Liver (tissue), 4 donors: Measurements from ENCODE around the gene ZCCHC17. TPM values are rescaled to one million over a fixed set of nuclear protein-coding genes. Genes with fewer than 3 reads are reported as not detected.

ENCODE experiments used
- polyA plus RNA-seq, 2 donors: library from polyadenylated mRNA; stranded (reverse) in 1 of 2; unstranded in 1 of 2; fragments of 200-250 nt in 1 of 2; fragments of >200 nt in 1 of 2; fragmentation: Nextera tagmentation in 1 of 2; extraction: Ambion mirVana in 1 of 2; gene quantifications; one replicate each; pipeline versions ENCODE4 v1.2.1 to v1.2.3, GENCODE V29; 2013 to 2015
- total RNA-seq, 2 donors: library from RNA; depleted of rRNA; stranded (reverse); fragments of >200 nt; gene quantifications; one replicate each; pipeline ENCODE4 v1.2.3, GENCODE V29; 2014
- donor health status: healthy.
- donor health status: healthy.
- donor health status: healthy.

Gene ZCCHC17
- total and polyA plus RNA-seq, 4 donors = 7.4 to 15.1 (median 9.2) TPM

Other genes with a start within 250 kb of the ZCCHC17 start
- gene PUM1, start 231.3 kb upstream of the ZCCHC17 start, total RNA-seq = 10 to 100 TPM; 41.1 to 49.2 TPM
- 10 to 100 TPM; 18.1 to 19.3 TPM for gene PUM1, start 231.3 kb upstream of the ZCCHC17 start, polyA plus RNA-seq
- gene NKAIN1, start 57.1 kb upstream of the ZCCHC17 start, total RNA-seq = not detected
- gene NKAIN1, start 57.1 kb upstream of the ZCCHC17 start, polyA plus RNA-seq = not detected
- 10 to 100 TPM; 26.9 to 74.3 TPM for gene SNRNP40, start 244 bp upstream of the ZCCHC17 start, total RNA-seq
- 10 to 100 TPM; 12.3 to 12.7 TPM for gene SNRNP40, start 244 bp upstream of the ZCCHC17 start, polyA plus RNA-seq
- 10 to 100 TPM in 1 of 2 donors, 1 to 10 TPM in 1; 4.2 to 28.2 TPM for gene FABP3, start 76.0 kb downstream of the ZCCHC17 start, total RNA-seq
- 1 to 10 TPM; 2.8 to 6.1 TPM for gene FABP3, start 76.0 kb downstream of the ZCCHC17 start, polyA plus RNA-seq
- gene SERINC2, start 116.2 kb downstream of the ZCCHC17 start, total RNA-seq = 10 to 100 TPM in 1 of 2 donors, 1 to 10 TPM in 1; 4.9 to 27.8 TPM
- 10 to 100 TPM; 49.6 to 66.4 TPM for gene SERINC2, start 116.2 kb downstream of the ZCCHC17 start, polyA plus RNA-seq